ENCODE data around the gene RASGRP2.

Gene RASGRP2

GRCh38 chr11:64679846-64680245, 64.1 kb downstream of the RASGRP2 start:
- H3K4me1 ChIP-seq (ENCODE audit: control insufficient read depth, insufficient read depth, low read length), result peaks cover 11% of the 10 kb centered on the region
- no peak for DNase-seq (ENCODE audit: low read depth)

GRCh38 chr11:64677441-64678023, 66.4 kb downstream of the RASGRP2 start:
- Histone ChIP-seq H3K9me3 (ENCODE audit: control insufficient read depth, low read length) (no peaks in the 10 kb centered on the region), H3K4me1 (ENCODE audit: control insufficient read depth, insufficient read depth, low read length) (peaks cover 11% of the 10 kb centered on the region), H3K9ac (ENCODE audit: low read length) (no peak overlapping the region), H3K4me3 (ENCODE audit: low read length) (no peak overlapping the region), H3K36me3 (ENCODE audit: control insufficient read depth, insufficient read depth, low read length, severe bottlenecking) (no peaks in the 10 kb centered on the region), H3K27me3 (replicated peaks; ENCODE audit: control insufficient read depth, insufficient read depth, low read length) (peaks cover 12% of the 10 kb centered on the region)
- no peak for DNase-seq (ENCODE audit: low read depth)

More at GRCh38 chr11:64679846-64680245, 64.1 kb downstream of the RASGRP2 start:
- H3K9me3 ChIP-seq (ENCODE audit: control insufficient read depth, low read length), result no peaks in the 10 kb centered on the region
- no peaks in the 10 kb centered on the region for H3K36me3 ChIP-seq (ENCODE audit: control insufficient read depth, insufficient read depth, low read length, severe bottlenecking)
- peaks cover 28% of the 10 kb centered on the region for H3K27me3 ChIP-seq (replicated peaks; ENCODE audit: control insufficient read depth, insufficient read depth, low read length)
- H3K4me3 ChIP-seq (ENCODE audit: low read length), result no peak overlapping the region
- no peak overlapping the region for H3K9ac ChIP-seq (ENCODE audit: low read length)

Measured in adipocyte (in vitro differentiated cells).